HEK293 (cell line): ENCODE data around the gene MOGAT3.

Experiments used
- CTCF ChIA-PET: fragments of 350-600 bp; formaldehyde crosslinking; extraction: SDS; loops from one replicate; lab custom pipeline; 2021; ENCODE audit warnings: antibody characterized with exemption; lab: Yijun Ruan, JAX
- POLR2A ChIA-PET: fragments of 300-600 bp; formaldehyde crosslinking; extraction: SDS; loops from one replicate; lab custom pipeline; 2020; ENCODE audit warnings: antibody characterized with exemption, inconsistent platforms; lab: Yijun Ruan, JAX
- H3K27ac ChIP-seq: fragments of 200-500 bp; sonication (Bioruptor generic); 2 replicates; pipeline ENCODE4 v1.5.1; 2014; ENCODE audit warnings: low read depth, low read length, control low read depth, inconsistent platforms; ENCODE audit errors: extremely low read depth
- H3K36me3 ChIP-seq, 2 experiments: fragments of 200-500 bp in 1 of 2; sonication (Bioruptor generic) in 1 of 2; 1 replicate in 1 of 2; 2 replicates in 1 of 2; pipeline ENCODE4 v1.5.1; 2014 to 2017; ENCODE audit warnings: inconsistent platforms in 2 of 2, low read length in 2 of 2; ENCODE audit not compliant: control insufficient read depth in 2 of 2, insufficient read depth in 1 of 2
- H3K4me1 ChIP-seq: fragments of 200-500 bp; sonication (Bioruptor generic); 2 replicates; pipeline ENCODE4 v1.5.1; 2014; ENCODE audit warnings: mild to moderate bottlenecking, low read length, inconsistent platforms; ENCODE audit not compliant: control insufficient read depth, insufficient read depth
- H3K4me3 ChIP-seq: 2 replicates; pipeline ENCODE4 v1.5.1; 2011; ENCODE audit warnings: low read depth, mild to moderate bottlenecking, control low read depth, low read length, moderate library complexity
- H3K9me3 ChIP-seq: fragments of 200-500 bp; sonication (Bioruptor generic); 2 replicates; pipeline ENCODE4 v1.5.1; 2014; ENCODE audit warnings: low read depth, low read length, inconsistent platforms; ENCODE audit not compliant: control insufficient read depth, insufficient read depth
- GLI4 ChIP-seq: fragments of 450-650 bp; formaldehyde crosslinking; IDR thresholded peaks from 2 replicates; pipeline ENCODE4 v1.5.1; 2016; ENCODE audit warnings: missing biosample characterization, missing genetic modification characterization
- GLIS1 ChIP-seq: fragments of 450-650 bp; formaldehyde crosslinking; IDR thresholded peaks from 2 replicates; pipeline ENCODE4 v1.5.1; 2016; ENCODE audit warnings: missing biosample characterization, missing genetic modification characterization
- GLIS2 ChIP-seq: fragments of 450-650 bp; formaldehyde crosslinking; IDR thresholded peaks from 2 replicates; pipeline ENCODE4 v1.5.1; 2016; ENCODE audit warnings: missing biosample characterization, missing genetic modification characterization
- KLF7 ChIP-seq: fragments of 450-650 bp; formaldehyde crosslinking; IDR thresholded peaks from 2 replicates; pipeline ENCODE4 v1.5.1; 2016; ENCODE audit warnings: missing biosample characterization, missing genetic modification characterization, borderline replicate concordance
- MZF1 ChIP-seq: fragments of 450-650 bp; formaldehyde crosslinking; IDR thresholded peaks from 2 replicates; pipeline ENCODE4 v1.5.1; 2017; ENCODE audit warnings: missing biosample characterization, missing genetic modification characterization, borderline replicate concordance
- SCRT2 ChIP-seq: fragments of 450-650 bp; formaldehyde crosslinking; IDR thresholded peaks from 2 replicates; pipeline ENCODE4 v1.5.1; 2016; ENCODE audit warnings: missing biosample characterization, missing genetic modification characterization
- SP3 ChIP-seq: fragments of 450-650 bp; formaldehyde crosslinking; IDR thresholded peaks from 2 replicates; pipeline ENCODE4 v1.5.1; 2016; ENCODE audit warnings: missing biosample characterization, missing genetic modification characterization
- ZEB2 ChIP-seq: fragments of 450-650 bp; formaldehyde crosslinking; IDR thresholded peaks from 2 replicates; pipeline ENCODE4 v1.5.1; 2016; ENCODE audit warnings: missing biosample characterization, missing genetic modification characterization
- ZFHX2 ChIP-seq: fragments of 450-650 bp; formaldehyde crosslinking; conservative IDR thresholded peaks from 2 replicates; pipeline ENCODE4 v1.5.1; 2016; ENCODE audit warnings: missing biosample characterization, missing genetic modification characterization
- ZNF157 ChIP-seq: fragments of 450-650 bp; formaldehyde crosslinking; IDR thresholded peaks from 2 replicates; pipeline ENCODE4 v1.5.1; 2016; ENCODE audit warnings: missing biosample characterization, missing genetic modification characterization
- ZNF2 ChIP-seq: fragments of 450-650 bp; formaldehyde crosslinking; IDR thresholded peaks from 2 replicates; pipeline ENCODE4 v1.5.1; 2016; ENCODE audit warnings: missing biosample characterization, missing genetic modification characterization
- ZNF324 ChIP-seq: fragments of 450-650 bp; formaldehyde crosslinking; IDR thresholded peaks from 2 replicates; pipeline ENCODE4 v1.5.1; 2016; ENCODE audit warnings: missing biosample characterization, missing genetic modification characterization
- ZNF335 ChIP-seq: fragments of 450-650 bp; formaldehyde crosslinking; conservative IDR thresholded peaks from 2 replicates; pipeline ENCODE4 v1.5.1; 2016; ENCODE audit warnings: missing biosample characterization, missing genetic modification characterization
- ZNF366 ChIP-seq: fragments of 450-650 bp; formaldehyde crosslinking; conservative IDR thresholded peaks from 2 replicates; pipeline ENCODE4 v1.5.1; 2016; ENCODE audit warnings: missing biosample characterization, missing genetic modification characterization
- ZNF394 ChIP-seq: fragments of 450-650 bp; formaldehyde crosslinking; IDR thresholded peaks from 2 replicates; pipeline ENCODE4 v1.5.1; 2016; ENCODE audit warnings: missing biosample characterization, missing genetic modification characterization, mild to moderate bottlenecking, moderate library complexity, borderline replicate concordance
- ZNF404 ChIP-seq: fragments of 450-650 bp; formaldehyde crosslinking; IDR thresholded peaks from 2 replicates; pipeline ENCODE4 v1.5.1; 2017; ENCODE audit warnings: missing biosample characterization, missing genetic modification characterization
- ZNF501 ChIP-seq: fragments of 450-650 bp; formaldehyde crosslinking; IDR thresholded peaks from 2 replicates; pipeline ENCODE4 v1.5.1; 2016; ENCODE audit warnings: missing biosample characterization, missing genetic modification characterization
- ZNF600 ChIP-seq: fragments of 450-650 bp; formaldehyde crosslinking; IDR thresholded peaks from 2 replicates; pipeline ENCODE4 v1.5.1; 2016; ENCODE audit warnings: missing biosample characterization, missing genetic modification characterization
- ZNF654 ChIP-seq: fragments of 450-650 bp; formaldehyde crosslinking; IDR thresholded peaks from 2 replicates; pipeline ENCODE4 v1.5.1; 2016; ENCODE audit warnings: low read depth, missing biosample characterization, missing genetic modification characterization
- ZNF660 ChIP-seq: fragments of 450-650 bp; IDR thresholded peaks from 2 replicates; pipeline ENCODE4 v1.5.1; 2018; ENCODE audit warnings: missing biosample characterization, mild to moderate bottlenecking, missing genetic modification characterization
- ZSCAN23 ChIP-seq: fragments of 450-650 bp; formaldehyde crosslinking; IDR thresholded peaks from 2 replicates; pipeline ENCODE4 v1.5.1; 2016; ENCODE audit warnings: missing biosample characterization, missing genetic modification characterization
- TF ChIP-seq, protein P1 (sequence below): sonication (generic); formaldehyde crosslinking; IDR thresholded peaks from 2 replicates; pipeline ENCODE4 v1.8.1; 2022; ENCODE audit warnings: mild to moderate bottlenecking, moderate library complexity, missing genetic modification reagents
- TF ChIP-seq, protein P2 (sequence below): fragments of 450-650 bp; formaldehyde crosslinking; IDR thresholded peaks from 2 replicates; pipeline ENCODE4 v1.5.1; 2016; ENCODE audit warnings: missing biosample characterization, missing genetic modification characterization
- TF ChIP-seq, protein P3 (sequence below): fragments of 450-650 bp; formaldehyde crosslinking; optimal IDR thresholded peaks from 2 replicates; pipeline ENCODE3; 2016; ENCODE audit warnings: missing biosample characterization, mild to moderate bottlenecking, missing genetic modification characterization
- TF ChIP-seq, protein P4 (sequence below): fragments of 450-650 bp; formaldehyde crosslinking; conservative IDR thresholded peaks from 2 replicates; pipeline ENCODE4 v1.5.1; 2016; ENCODE audit warnings: low read depth, missing biosample characterization, missing genetic modification characterization
- TF ChIP-seq, protein P5 (sequence below): fragments of 450-650 bp; formaldehyde crosslinking; IDR thresholded peaks from 2 replicates; pipeline ENCODE4 v1.5.1; 2016; ENCODE audit warnings: missing biosample characterization, missing genetic modification characterization

The MOGAT3 gene

GRCh38 chr7:101165075-101165957 lies 35.5 kb downstream of the MOGAT3 start, which contains the start of gene VGF:
TSS of gene VGF (minus strand) at chr7:101165569. CDS start at chr7:101164843, 726 bp downstream.
- POLR2A ChIA-PET = interaction anchor here (0.7 to 1.2 kb wide), 7 partner anchors 9 to 620 kb away, joined by 3 to 6 read pairs (median 3); partner anchors contain the start of genes POP7, SERPINE1 and ZNHIT1
- CTCF ChIA-PET = interaction anchor here (0.6 to 2.4 kb wide), 7 partner anchors 9 to 258 kb away, joined by 3 to 14 read pairs (median 5); no protein-coding TSS in a partner anchor
- Histone ChIP-seq H3K9me3 (no peaks in the 10 kb centered on the region), H3K36me3 (no peaks in the 10 kb centered on the region), H3K4me3 (peak within 1 kb of the TSS; percentile 15), H3K27ac (no peak within 1 kb of the TSS), H3K4me1 (peaks cover 18% of the 10 kb centered on the region)
- no peak for TF ChIP-seq ZNF654 (tag by site-specific recombination)
- no peak for TF ChIP-seq SCRT2 (tag by site-specific recombination)
- TF ChIP-seq KLF7 (tag by site-specific recombination) = peak; percentile 76; the same call in 1 of the 2 replicates
- peak; percentile 78 for TF ChIP-seq ZNF660 (tag by site-specific recombination)
- peak; percentile 76; the same call in 1 of the 2 replicates for TF ChIP-seq ZNF324 (tag by site-specific recombination)
- TF ChIP-seq ZFHX2 (tag by site-specific recombination) = peak; percentile 97
- peak; percentile 52; the same call in 1 of the 2 replicates for TF ChIP-seq ZEB2
- peak; percentile 68 for TF ChIP-seq ZNF335 (tag by site-specific recombination)
- TF ChIP-seq GLIS2 (tag by site-specific recombination) = peak; percentile 24; the same call in 1 of the 2 replicates
- 0 out of 2 replicates have a peak, but pooled peaks have one; percentile 13 for TF ChIP-seq GLIS1 (tag by site-specific recombination)
- peak; percentile 91 for TF ChIP-seq SP3
- peak; percentile 11 for TF ChIP-seq ZNF2
- peak; percentile 95 for TF ChIP-seq ZNF366
- TF ChIP-seq ZNF404 (tag by site-specific recombination) = no peak
- TF ChIP-seq MZF1 (tag by site-specific recombination) = no peak
- TF ChIP-seq GLI4 (tag by site-specific recombination) = 0 out of 2 replicates have a peak, but pooled peaks have one; percentile 36
- TF ChIP-seq ZNF394 = peak; percentile 72; the same call in 1 of the 2 replicates
- TF ChIP-seq, protein P1, sequence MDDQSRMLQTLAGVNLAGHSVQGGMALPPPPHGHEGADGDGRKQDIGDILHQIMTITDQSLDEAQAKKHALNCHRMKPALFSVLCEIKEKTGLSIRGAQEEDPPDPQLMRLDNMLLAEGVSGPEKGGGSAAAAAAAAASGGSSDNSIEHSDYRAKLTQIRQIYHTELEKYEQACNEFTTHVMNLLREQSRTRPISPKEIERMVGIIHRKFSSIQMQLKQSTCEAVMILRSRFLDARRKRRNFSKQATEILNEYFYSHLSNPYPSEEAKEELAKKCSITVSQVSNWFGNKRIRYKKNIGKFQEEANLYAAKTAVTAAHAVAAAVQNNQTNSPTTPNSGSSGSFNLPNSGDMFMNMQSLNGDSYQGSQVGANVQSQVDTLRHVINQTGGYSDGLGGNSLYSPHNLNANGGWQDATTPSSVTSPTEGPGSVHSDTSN (CRISPR knock-in tag) = peak; percentile 91; the same call in 1 of the 2 replicates
- TF ChIP-seq, protein P2, sequence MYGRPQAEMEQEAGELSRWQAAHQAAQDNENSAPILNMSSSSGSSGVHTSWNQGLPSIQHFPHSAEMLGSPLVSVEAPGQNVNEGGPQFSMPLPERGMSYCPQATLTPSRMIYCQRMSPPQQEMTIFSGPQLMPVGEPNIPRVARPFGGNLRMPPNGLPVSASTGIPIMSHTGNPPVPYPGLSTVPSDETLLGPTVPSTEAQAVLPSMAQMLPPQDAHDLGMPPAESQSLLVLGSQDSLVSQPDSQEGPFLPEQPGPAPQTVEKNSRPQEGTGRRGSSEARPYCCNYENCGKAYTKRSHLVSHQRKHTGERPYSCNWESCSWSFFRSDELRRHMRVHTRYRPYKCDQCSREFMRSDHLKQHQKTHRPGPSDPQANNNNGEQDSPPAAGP (tag by site-specific recombination) = peak; percentile 82
- TF ChIP-seq, protein P3, sequence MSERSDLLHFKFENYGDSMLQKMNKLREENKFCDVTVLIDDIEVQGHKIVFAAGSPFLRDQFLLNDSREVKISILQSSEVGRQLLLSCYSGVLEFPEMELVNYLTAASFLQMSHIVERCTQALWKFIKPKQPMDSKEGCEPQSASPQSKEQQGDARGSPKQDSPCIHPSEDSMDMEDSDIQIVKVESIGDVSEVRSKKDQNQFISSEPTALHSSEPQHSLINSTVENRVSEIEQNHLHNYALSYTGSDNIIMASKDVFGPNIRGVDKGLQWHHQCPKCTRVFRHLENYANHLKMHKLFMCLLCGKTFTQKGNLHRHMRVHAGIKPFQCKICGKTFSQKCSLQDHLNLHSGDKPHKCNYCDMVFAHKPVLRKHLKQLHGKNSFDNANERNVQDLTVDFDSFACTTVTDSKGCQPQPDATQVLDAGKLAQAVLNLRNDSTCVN (tag by site-specific recombination) = peak; percentile 98
- no peak for TF ChIP-seq ZNF157 (tag by site-specific recombination)
- TF ChIP-seq, protein P4, sequence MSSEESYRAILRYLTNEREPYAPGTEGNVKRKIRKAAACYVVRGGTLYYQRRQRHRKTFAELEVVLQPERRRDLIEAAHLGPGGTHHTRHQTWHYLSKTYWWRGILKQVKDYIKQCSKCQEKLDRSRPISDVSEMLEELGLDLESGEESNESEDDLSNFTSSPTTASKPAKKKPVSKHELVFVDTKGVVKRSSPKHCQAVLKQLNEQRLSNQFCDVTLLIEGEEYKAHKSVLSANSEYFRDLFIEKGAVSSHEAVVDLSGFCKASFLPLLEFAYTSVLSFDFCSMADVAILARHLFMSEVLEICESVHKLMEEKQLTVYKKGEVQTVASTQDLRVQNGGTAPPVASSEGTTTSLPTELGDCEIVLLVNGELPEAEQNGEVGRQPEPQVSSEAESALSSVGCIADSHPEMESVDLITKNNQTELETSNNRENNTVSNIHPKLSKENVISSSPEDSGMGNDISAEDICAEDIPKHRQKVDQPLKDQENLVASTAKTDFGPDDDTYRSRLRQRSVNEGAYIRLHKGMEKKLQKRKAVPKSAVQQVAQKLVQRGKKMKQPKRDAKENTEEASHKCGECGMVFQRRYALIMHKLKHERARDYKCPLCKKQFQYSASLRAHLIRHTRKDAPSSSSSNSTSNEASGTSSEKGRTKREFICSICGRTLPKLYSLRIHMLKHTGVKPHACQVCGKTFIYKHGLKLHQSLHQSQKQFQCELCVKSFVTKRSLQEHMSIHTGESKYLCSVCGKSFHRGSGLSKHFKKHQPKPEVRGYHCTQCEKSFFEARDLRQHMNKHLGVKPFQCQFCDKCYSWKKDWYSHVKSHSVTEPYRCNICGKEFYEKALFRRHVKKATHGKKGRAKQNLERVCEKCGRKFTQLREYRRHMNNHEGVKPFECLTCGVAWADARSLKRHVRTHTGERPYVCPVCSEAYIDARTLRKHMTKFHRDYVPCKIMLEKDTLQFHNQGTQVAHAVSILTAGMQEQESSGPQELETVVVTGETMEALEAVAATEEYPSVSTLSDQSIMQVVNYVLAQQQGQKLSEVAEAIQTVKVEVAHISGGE (tag by site-specific recombination) = 0 out of 2 replicates have a peak, but pooled peaks have one; percentile 23
- TF ChIP-seq, protein P5, sequence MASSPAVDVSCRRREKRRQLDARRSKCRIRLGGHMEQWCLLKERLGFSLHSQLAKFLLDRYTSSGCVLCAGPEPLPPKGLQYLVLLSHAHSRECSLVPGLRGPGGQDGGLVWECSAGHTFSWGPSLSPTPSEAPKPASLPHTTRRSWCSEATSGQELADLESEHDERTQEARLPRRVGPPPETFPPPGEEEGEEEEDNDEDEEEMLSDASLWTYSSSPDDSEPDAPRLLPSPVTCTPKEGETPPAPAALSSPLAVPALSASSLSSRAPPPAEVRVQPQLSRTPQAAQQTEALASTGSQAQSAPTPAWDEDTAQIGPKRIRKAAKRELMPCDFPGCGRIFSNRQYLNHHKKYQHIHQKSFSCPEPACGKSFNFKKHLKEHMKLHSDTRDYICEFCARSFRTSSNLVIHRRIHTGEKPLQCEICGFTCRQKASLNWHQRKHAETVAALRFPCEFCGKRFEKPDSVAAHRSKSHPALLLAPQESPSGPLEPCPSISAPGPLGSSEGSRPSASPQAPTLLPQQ (tag by site-specific recombination) = peak; percentile 57
- TF ChIP-seq ZSCAN23 (tag by site-specific recombination) = no peak
- TF ChIP-seq ZNF600 (tag by site-specific recombination) = peak; percentile 79; the same call in 1 of the 2 replicates
- peak; percentile 60; the same call in 1 of the 2 replicates for TF ChIP-seq ZNF501
